HG02884 (cell line): Measurements from ENCODE around the gene MKRN1.
A peak's percentile ranks its signal among the peaks of the same experiment; 100 is the strongest.
"Not testable (repeated sequence)": the region's sequence is repeated elsewhere in the genome, so short reads cannot be mapped to it uniquely, and the experiment has no call there.

Source experiments
- ATAC-seq: cut with Tn5 transposase; IDR thresholded peaks from one replicate; pipeline ENCODE4 v1.9.1; 2021; ENCODE audit warnings: mild to moderate bottlenecking, moderate library complexity; ENCODE audit not compliant: unreplicated experiment

MKRN1 gene

GRCh38 chr7:140485500-140486265 lies 6.4 kb upstream of the MKRN1 start:
- no peak for ATAC-seq

- no peak for ATAC-seq
Measured at GRCh38 chr7:140484951-140485499, 5.7 kb upstream of the MKRN1 start.

GRCh38 chr7:140484479-140484878 lies 5.2 kb upstream of the MKRN1 start:
- no peak for ATAC-seq

- ATAC-seq, result no peak
Measured at GRCh38 chr7:140479739-140480084, 407 bp upstream of the MKRN1 start.

DNA sequence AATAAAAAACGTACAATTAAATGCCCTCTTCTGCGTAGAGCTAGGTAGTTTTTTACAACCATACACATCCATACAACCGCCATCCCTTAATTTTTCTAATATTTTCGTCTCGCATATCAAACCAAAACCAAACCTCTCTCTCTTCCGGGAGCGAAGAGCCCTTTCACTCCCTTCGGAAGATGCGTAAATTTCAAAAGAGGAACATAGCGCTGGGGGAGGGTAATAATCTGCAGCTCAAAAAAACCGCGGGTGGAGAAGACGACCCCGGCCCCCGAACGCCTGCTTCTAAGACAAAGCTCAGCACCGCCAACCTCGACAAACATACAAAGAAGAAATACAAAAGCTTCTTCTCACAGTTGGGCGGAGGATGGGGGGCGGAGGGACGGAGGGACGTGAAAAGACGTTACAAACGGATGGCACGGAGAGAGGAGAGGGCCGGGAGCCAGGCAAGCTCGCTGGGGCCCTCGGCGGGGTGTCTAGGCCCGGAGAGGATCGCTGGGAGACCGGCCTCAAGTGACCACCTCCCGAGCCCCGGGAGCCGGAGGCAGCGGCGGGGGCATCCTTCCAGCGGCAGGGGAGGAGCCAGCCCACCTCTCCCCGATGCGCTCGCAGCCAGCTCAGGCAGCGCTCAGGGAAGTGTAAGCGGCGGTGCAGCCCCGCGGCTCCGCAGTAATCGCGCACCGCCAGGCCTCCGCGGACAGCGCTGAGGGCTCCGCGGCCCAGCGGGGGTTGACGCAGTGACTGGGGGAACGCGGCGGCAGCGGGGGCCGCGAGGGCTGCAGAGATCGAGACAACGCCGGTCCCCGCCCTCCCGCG lies 851 bp downstream of the MKRN1 start:
- peak; percentile 19 for ATAC-seq

DNA sequence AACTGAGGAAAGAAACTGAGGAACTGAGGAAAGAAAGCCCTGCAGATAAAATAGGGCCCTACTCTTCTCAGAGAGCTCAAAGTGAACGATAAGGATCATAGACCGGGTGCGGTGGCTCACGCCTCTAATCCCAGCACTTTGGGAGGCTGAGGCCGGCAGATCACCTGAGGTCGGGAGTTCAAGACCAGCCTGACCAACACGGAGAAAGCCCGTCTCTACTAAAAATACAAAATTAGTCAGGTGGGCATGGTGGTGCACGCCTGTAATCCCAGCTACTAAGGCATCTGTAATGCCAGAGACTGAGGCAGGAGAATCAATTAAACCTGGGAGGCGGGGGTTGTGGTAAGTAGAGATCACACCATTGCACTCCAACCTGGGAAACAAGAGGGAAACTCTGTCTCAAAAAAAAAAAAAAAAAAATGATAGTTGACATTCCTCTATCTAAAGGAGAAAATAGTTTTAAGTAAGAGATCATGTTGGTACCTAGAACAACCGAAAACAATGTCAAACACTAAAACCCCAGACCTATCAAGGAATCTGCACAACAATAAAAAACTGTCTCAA lies 2.5 kb downstream of the MKRN1 start:
- ATAC-seq, result no peak

DNA sequence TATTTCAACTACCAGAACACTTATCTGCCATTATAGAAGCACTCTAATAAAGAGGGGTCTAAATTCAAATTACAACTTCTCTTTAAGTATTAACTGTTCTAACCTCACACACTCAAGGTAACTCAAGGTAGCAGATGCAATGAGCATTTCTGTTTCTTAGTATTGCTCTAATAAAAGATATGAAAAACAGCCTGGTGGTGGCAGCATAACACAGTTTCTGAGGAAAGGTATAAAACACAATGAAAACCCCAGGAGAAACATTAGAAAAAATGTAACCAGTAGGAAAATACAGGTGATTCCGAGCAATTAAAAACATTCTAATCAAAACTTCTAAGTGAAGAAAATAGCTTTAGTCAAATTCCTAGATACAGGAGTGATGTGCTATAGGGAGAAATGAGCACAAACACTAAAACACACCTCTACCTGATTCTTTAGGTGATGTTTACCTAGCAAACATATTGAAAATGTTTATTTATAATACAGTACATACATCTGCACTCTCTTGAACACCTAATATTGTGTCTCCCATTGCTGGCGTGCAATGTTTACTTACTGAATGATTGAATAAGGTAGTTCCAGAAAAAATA lies 3.5 kb downstream of the MKRN1 start:
- ATAC-seq, result no peak

- no peak for ATAC-seq
Measured at GRCh38 chr7:140463111-140463510, 16.2 kb downstream of the MKRN1 start.

- no peak for ATAC-seq
Measured at GRCh38 chr7:140458916-140459315, 20.4 kb downstream of the MKRN1 start.

DNA sequence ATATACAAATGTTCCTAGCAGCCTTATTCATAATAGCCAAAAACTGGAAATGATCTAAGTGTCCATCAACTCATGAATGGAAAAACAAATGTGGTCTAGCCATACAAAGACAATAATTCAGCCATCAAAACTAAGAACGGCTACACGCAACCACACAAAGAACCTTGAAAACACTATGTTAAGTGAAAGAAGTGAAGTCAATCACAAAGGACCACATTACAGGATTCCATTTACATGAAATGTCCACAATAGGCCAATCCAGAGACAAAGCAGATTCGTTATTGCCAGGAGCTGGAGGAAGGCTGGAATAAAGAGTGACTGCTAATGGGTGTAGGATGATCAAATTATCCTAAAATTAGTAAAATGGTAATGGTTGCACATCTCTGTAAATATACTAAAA lies 21.1 kb downstream of the MKRN1 start:
- ATAC-seq, result no peak

DNA sequence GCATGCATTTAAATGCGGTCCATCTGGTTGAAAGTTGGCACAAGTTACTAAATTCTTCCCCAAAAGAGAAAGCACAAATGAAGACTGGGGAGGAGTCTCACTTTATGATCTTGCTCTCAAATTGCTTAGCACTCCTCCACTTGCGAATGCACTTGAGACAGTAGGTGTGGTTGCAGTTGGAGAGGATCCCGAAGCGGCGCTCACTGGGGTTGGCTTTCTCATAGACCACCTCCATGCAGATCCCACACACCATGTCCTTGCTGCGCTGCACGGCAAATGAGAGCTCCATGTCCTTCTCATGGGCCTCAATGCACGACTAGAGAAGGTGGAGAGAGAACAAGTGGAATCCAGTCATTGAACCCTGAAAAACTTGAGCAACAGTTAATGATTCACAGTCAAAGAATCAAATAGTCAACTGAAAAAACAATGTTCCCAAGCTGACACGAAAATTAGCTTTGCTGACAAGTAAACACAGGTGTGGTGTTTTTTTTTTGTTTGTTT lies 22.7 kb downstream of the MKRN1 start:
- no peak for ATAC-seq

GRCh38 chr7:140455743-140456142 lies 23.6 kb downstream of the MKRN1 start:
- no peak for ATAC-seq

DNA sequence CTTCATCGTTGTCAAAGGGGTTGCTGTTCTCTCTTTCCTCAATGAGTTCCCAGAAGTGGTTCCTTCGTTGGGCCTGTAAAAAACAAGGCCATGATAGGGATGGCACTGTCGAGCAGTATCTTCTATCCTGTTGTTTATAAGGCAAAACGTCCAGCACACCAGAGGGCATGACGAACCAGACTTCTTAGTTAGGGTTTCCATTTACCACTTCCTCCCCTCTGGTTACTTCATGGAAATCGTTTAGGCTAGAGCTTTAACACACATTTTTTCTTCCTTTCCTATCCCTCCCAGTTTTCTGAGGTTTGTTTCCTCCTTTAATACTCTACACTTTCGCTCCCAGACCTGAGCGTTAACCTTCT lies 24.7 kb downstream of the MKRN1 start:
- ATAC-seq, result no peak

DNA sequence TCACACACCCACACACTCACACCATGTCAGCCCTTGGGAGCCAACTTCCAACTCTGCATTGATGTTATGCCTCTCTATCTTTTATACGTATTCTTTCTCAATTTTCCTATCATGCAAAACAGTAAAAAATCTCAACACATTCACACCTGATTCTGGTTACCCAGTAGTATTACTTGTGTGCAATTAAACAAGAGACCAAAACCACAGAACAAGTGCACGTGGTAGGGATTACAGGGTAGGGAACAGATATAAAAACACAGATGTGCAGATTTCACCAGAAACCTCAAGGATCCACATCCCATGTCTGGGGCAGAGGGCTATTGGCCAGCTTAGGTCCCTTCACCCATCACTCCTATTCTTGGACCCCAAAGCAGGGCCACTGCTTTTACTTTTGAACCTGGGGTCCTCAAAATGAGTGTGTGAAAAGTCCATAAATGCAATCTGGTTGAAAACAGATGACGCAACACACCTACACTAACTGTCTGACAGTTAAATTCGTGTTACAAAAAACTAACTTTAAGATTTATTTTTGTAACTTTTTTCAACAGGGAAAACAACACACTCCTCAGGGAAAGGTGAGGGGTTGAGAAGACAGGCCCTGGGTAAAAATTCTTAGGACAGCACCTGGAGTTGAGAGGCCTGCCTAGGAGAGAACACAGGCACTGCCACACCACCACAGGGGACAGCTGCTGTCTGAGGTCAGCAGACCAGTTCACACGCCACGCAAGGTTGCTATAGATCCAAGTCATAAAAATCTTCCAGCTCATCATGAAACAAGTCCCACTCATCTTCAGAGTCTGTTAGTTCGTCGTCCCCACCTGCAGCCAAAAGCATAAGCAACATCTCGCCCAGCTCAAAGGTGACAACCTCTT lies 25.3 kb downstream of the MKRN1 start:
- ATAC-seq, result not testable (repeated sequence)

DNA sequence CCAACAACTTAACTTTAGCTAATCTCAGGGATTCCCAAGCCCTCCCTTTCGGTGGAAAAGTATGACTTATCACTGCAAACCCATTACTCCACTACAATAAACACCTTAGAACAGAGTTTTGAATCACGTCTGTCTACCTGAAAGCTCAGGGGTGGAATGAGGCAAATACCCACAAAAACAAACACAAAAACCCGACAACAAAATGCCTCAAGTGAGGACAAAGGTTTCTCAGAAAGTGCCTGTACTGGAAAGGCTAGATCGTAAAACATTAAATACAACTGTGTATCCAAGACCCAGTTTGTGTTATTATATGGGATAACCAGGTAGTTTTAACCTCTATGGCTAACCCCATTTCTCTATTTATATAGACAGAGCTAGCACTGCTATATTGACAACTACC lies 26.0 kb downstream of the MKRN1 start:
- ATAC-seq, result no peak

- ATAC-seq, result no peak
Measured at GRCh38 chr7:140451716-140452115, 27.6 kb downstream of the MKRN1 start.

GRCh38 chr7:140448781-140449480 lies 30.4 kb downstream of the MKRN1 start:
- ATAC-seq, result no peak

GRCh38 chr7:140447841-140448240 lies 31.5 kb downstream of the MKRN1 start:
- ATAC-seq, result no peak

- ATAC-seq, result no peak
Measured at GRCh38 chr7:140446467-140446866, 32.8 kb downstream of the MKRN1 start.

GRCh38 chr7:140441519-140441918 lies 37.8 kb downstream of the MKRN1 start:
- no peak for ATAC-seq
